Loucy (cell line): Measurements from ENCODE around the gene CKS2.

Experiments
- CTCF ChIP-seq: fragments of 200-600 bp; sonication (generic); conservative IDR thresholded peaks from 2 replicates; pipeline ENCODE4 v1.5.1; 2014; ENCODE audit warnings: mild to moderate bottlenecking, antibody characterized with exemption, low read length
- EZH2phosphoT487 ChIP-seq: fragments of 200-600 bp; IDR thresholded peaks from 2 replicates; pipeline ENCODE4 v1.6.1; 2018; ENCODE audit warnings: antibody characterized with exemption, mild to moderate bottlenecking, moderate library complexity, borderline replicate concordance

- TF ChIP-seq CTCF: no peak
- no peak for TF ChIP-seq EZH2phosphoT487
Measured at GRCh38 chr9:89314955-89315354, 4.0 kb downstream of the CKS2 start.
